HEK293T (cell line): Measurements from ENCODE around the gene ANKRD33B.

Experiments used
- ELF4 ChIP-seq: fragments of 450-650 bp; IDR thresholded peaks from 2 replicates; pipeline ENCODE4 v1.6.1; 2017; ENCODE audit warnings: antibody characterized with exemption
- FOXM1 ChIP-seq: fragments of 450-650 bp; IDR thresholded peaks from 2 replicates; pipeline ENCODE4 v1.6.1; 2017; ENCODE audit warnings: mild to moderate bottlenecking, borderline replicate concordance
- L3MBTL2 ChIP-seq: fragments of 450-650 bp; conservative IDR thresholded peaks from 2 replicates; pipeline ENCODE4 v1.6.1; 2016; ENCODE audit warnings: mild to moderate bottlenecking
- NFRKB ChIP-seq: fragments of 450-650 bp; IDR thresholded peaks from 2 replicates; pipeline ENCODE4 v1.6.1; 2016; ENCODE audit warnings: mild to moderate bottlenecking, moderate library complexity
- SP1 ChIP-seq: fragments of 450-650 bp; IDR thresholded peaks from 2 replicates; pipeline ENCODE4 v1.6.1; 2017
- TF ChIP-seq, protein P1 (sequence below): fragments of 450-650 bp; IDR thresholded peaks from 2 replicates; pipeline ENCODE4 v1.6.1; 2016

DNA sequence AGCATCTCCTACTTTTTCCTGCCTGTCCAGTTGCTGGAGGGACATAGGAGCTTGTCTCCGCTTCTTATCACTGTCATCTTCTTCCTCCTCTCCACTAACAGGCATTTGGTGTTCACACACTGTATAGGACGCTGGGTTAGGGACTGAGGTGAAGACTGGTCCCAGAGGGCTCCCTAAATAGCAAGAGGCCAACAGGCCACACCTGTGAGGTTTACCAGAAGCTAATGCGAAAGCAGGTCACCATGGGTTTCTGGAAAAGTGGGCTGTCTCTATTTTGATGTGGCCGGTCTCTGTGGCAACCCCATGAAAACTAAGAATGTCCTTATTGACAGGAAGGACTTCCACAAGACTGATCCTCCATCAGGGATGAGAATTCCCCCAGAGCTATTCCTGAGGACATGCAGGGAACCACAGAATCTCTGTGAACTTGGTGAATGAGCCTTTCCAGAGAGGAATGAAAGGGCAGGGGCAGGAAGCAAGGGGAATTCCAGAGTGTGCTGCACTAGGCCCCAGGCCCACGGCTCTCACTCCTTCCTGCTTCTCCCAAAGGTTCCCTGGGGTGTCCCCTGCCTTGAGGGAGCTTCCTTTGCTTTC is 135.5 kb downstream of the ANKRD33B start:
- TF ChIP-seq SP1 (no peak), L3MBTL2 (no peak), ELF4 (no peak), NFRKB (no peak), FOXM1 (no peak)
- TF ChIP-seq, protein P1, sequence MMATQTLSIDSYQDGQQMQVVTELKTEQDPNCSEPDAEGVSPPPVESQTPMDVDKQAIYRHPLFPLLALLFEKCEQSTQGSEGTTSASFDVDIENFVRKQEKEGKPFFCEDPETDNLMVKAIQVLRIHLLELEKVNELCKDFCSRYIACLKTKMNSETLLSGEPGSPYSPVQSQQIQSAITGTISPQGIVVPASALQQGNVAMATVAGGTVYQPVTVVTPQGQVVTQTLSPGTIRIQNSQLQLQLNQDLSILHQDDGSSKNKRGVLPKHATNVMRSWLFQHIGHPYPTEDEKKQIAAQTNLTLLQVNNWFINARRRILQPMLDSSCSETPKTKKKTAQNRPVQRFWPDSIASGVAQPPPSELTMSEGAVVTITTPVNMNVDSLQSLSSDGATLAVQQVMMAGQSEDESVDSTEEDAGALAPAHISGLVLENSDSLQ = no peak
